Measurements from ENCODE around the gene OTOA. TPM values are rescaled to one million over a fixed set of nuclear protein-coding genes. Genes with fewer than 3 reads are reported as not detected.
A peak's percentile ranks its signal among the peaks of the same experiment; 100 is the strongest.
"Not testable (repeated sequence)": the region's sequence is repeated elsewhere in the genome, so short reads cannot be mapped to it uniquely, and the experiment has no call there.

Gene OTOA
- polyA plus RNA-seq, 1 donor from 2014 or later: not detected

DNA sequence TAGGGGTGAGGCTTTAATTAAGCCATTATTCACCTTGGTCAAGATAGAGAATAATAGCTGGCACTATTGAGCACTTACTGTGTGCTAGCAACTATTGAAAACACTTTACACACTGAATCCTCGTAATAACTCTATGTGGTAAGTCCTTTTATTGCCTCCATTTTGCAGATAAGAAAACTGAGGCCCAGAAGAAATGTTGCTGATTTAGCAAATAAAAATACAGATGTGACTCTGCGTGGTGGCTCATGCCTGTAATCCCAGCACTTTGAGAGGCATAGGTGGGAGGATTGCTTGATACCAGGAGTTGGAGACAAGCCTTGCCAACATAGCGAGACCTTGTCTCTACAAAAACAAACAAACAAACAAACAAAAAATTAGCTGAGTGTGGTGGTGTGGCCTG is 19.4 kb downstream of the OTOA start:
- no peak overlapping the region for H3K4me3 Mint-ChIP-seq
- H3K4me1 Mint-ChIP-seq: peaks cover 0 to 1% (median 1%) of the 10 kb centered on the region in 3 donors
- H3K36me3 Mint-ChIP-seq: peaks cover 1% of the 10 kb centered on the region
- peaks cover 0 to 6% (median 0%) of the 10 kb centered on the region in 3 donors for H3K9me3 Mint-ChIP-seq
- H3K27me3 Mint-ChIP-seq: peaks cover 17% of the 10 kb centered on the region
- H3K27ac Mint-ChIP-seq: no peak overlapping the region

- H3K4me3 Mint-ChIP-seq: no peak overlapping the region
- H3K9me3 Mint-ChIP-seq: peaks cover 0 to 9% (median 2%) of the 10 kb centered on the region in 3 donors
- peaks cover 3% of the 10 kb centered on the region for H3K36me3 Mint-ChIP-seq
- H3K27me3 Mint-ChIP-seq: peaks cover 20% of the 10 kb centered on the region
- peak overlapping the region in 1 of 3 donors; percentile 43 for H3K27ac Mint-ChIP-seq
- peaks cover 0 to 1% (median 1%) of the 10 kb centered on the region in 3 donors for H3K4me1 Mint-ChIP-seq
Observed at GRCh38 chr16:21684199-21684598, 20.4 kb downstream of the OTOA start.

DNA sequence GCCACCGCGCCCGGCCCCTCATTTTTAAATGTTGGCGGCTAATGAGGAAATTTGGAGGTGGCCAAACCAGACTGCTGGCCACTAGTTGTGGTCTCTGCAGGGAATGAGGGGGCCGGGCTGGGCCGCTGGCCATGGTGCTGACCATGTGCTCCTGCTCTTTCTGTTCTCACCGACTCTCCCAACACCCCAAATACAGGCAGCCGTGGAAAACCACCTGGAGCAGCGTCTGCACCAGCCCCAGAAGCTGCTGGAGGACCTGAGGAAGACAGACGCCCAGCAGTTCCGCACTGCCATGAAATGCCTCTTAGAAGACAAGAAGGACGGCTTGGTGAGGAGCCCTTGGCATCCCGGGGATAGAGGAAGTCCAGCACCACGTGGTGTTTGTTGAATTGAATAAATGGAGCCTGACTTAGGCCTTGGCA is 21.3 kb downstream of the OTOA start:
- peaks cover 21% of the 10 kb centered on the region for H3K27me3 Mint-ChIP-seq
- H3K9me3 Mint-ChIP-seq: peaks cover 0 to 9% (median 2%) of the 10 kb centered on the region in 3 donors
- peaks cover 3% of the 10 kb centered on the region for H3K36me3 Mint-ChIP-seq
- H3K4me3 Mint-ChIP-seq: no peak overlapping the region
- H3K4me1 Mint-ChIP-seq: peaks cover 0 to 1% (median 1%) of the 10 kb centered on the region in 3 donors
- H3K27ac Mint-ChIP-seq: no peak overlapping the region

DNA sequence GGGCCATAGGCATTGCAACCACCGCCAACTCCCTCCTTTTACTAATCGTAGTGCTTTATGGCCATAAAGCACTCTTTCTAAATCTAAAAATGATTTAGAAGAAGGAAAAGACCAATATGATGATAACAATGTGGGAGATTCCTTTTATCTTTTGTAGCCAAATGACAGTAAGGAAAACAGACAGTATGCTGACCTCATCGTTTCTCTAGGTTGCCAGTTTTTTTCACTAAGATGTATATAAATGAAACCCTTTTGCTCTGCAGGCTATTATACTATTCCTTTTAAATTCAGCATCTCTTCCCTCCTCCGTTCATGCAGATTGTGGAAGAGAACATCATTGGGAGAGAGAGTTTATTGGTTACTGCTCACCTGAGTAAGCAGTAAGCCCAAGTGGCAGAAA is 25.3 kb downstream of the OTOA start:
- peaks cover 14% of the 10 kb centered on the region for H3K27me3 Mint-ChIP-seq
- peaks cover 0 to 9% (median 2%) of the 10 kb centered on the region in 3 donors for H3K9me3 Mint-ChIP-seq
- peaks cover 0 to 1% (median 1%) of the 10 kb centered on the region in 3 donors for H3K4me1 Mint-ChIP-seq
- H3K27ac Mint-ChIP-seq: no peak overlapping the region
- H3K36me3 Mint-ChIP-seq: peaks cover 2% of the 10 kb centered on the region
- H3K4me3 Mint-ChIP-seq: no peak overlapping the region

- H3K36me3 Mint-ChIP-seq, H3K4me3 Mint-ChIP-seq, H3K4me1 Mint-ChIP-seq, H3K9me3 Mint-ChIP-seq, H3K27ac Mint-ChIP-seq: not testable (repeated sequence)
- peaks cover 14% of the 10 kb centered on the region for H3K27me3 Mint-ChIP-seq
Observed at GRCh38 chr16:21690967-21691366, 27.2 kb downstream of the OTOA start.

- Mint-ChIP-seq H3K4me1 (no peaks in the 10 kb centered on the region), H3K9me3 (no peaks in the 10 kb centered on the region), H3K4me3 (no peak overlapping the region), H3K27me3 (peaks cover 3% of the 10 kb centered on the region), H3K27ac (no peak overlapping the region), H3K36me3 (no peaks in the 10 kb centered on the region)
Observed at GRCh38 chr16:21694609-21695008, 30.8 kb downstream of the OTOA start.

DNA sequence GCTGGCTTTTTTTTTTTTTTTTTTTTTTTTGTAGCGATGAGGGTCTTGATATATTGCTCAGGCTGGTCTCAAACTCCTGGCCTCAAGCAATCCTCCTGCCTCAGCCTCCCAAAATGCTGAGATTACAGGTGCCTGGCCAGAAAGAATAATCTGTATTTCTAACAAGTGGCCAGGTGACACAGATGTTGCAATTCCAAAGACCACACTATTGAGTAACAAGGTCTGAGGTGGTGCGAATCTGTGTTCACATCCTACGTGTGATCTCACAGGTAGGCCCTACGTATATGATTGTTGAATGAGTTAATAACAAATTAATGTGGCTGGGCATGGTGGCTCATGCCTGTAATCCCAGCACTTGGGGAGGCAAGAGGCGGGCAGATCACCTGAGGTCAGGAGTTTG is 33.3 kb downstream of the OTOA start:
- Mint-ChIP-seq H3K4me1 (no peaks in the 10 kb centered on the region), H3K27ac (no peak overlapping the region), H3K27me3 (peaks cover 5% of the 10 kb centered on the region), H3K4me3 (no peak overlapping the region), H3K36me3 (no peaks in the 10 kb centered on the region), H3K9me3 (no peaks in the 10 kb centered on the region)

- H3K4me3 Mint-ChIP-seq: no peak overlapping the region
- H3K9me3 Mint-ChIP-seq: no peaks in the 10 kb centered on the region
- H3K27me3 Mint-ChIP-seq: peaks cover 9% of the 10 kb centered on the region
- H3K4me1 Mint-ChIP-seq: peaks cover 5 to 6% (median 5%) of the 10 kb centered on the region in 3 donors
- H3K36me3 Mint-ChIP-seq: no peaks in the 10 kb centered on the region
- no peak overlapping the region for H3K27ac Mint-ChIP-seq
Observed at GRCh38 chr16:21698169-21699032, 34.6 kb downstream of the OTOA start.

DNA sequence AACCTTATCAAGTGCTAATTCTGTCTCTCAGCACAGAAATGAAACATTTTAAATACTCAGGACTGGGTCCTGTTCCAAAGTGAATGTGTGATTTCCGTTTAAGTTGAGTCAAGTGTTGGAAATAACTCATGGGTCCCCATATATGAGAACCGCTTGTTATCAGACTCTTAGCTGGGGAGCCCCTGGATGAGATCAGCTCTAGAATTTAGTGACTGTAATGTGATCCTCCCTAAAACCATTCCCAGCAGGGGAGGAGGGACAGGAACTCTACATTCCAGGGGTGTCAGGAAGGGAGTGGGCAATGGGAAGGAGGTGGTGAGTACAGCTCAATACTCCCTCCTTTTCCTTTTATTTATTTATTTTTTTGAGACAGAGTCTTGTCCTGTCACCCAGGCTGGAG is 37.5 kb downstream of the OTOA start:
- peaks cover 12 to 14% (median 13%) of the 10 kb centered on the region in 3 donors for H3K4me1 Mint-ChIP-seq
- no peak overlapping the region for H3K4me3 Mint-ChIP-seq
- no peaks in the 10 kb centered on the region for H3K9me3 Mint-ChIP-seq
- peaks cover 20% of the 10 kb centered on the region for H3K27me3 Mint-ChIP-seq
- H3K36me3 Mint-ChIP-seq: peaks cover 2% of the 10 kb centered on the region
- no peak overlapping the region for H3K27ac Mint-ChIP-seq

GRCh38 chr16:21702276-21702675 is 38.5 kb downstream of the OTOA start:
- Mint-ChIP-seq H3K4me1 (peaks cover 13 to 14% (median 14%) of the 10 kb centered on the region in 3 donors), H3K4me3 (no peak overlapping the region), H3K27me3 (peaks cover 24% of the 10 kb centered on the region), H3K36me3 (peaks cover 2% of the 10 kb centered on the region), H3K27ac (no peak overlapping the region), H3K9me3 (no peaks in the 10 kb centered on the region)

DNA sequence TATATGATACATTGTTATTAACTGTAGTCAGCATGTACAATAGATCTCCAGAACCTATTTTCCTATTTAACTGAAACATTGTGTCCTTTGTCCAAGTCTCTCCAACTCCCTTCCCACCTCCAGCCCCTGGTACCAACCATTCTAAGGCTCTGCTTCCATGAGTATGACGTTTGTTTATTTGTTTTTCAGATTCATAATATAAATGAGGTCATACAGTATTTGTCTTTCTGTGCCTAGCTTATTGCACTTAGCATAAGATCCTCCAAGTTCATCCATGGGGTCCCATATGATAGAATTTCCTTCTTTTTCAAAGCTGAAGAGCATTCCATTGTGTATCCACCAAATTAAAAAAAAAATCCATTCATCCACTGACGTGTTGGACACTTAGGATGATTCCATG is 39.4 kb downstream of the OTOA start:
- H3K27ac Mint-ChIP-seq: no peak overlapping the region
- H3K27me3 Mint-ChIP-seq: peaks cover 24% of the 10 kb centered on the region
- peaks cover 2% of the 10 kb centered on the region for H3K36me3 Mint-ChIP-seq
- peaks cover 13 to 14% (median 14%) of the 10 kb centered on the region in 3 donors for H3K4me1 Mint-ChIP-seq
- H3K4me3 Mint-ChIP-seq: peak overlapping the region in 1 of 4 donors; percentile 56
- no peaks in the 10 kb centered on the region for H3K9me3 Mint-ChIP-seq

GRCh38 chr16:21703589-21704174 is 39.9 kb downstream of the OTOA start:
- Mint-ChIP-seq H3K27ac (peak overlapping the region in 2 of 3 donors; percentile 10 to 74), H3K9me3 (no peaks in the 10 kb centered on the region), H3K4me1 (peaks cover 16 to 17% (median 16%) of the 10 kb centered on the region in 3 donors), H3K4me3 (peak overlapping the region in 3 of 4 donors; percentile 1 to 73 (median 7)), H3K36me3 (peaks cover 2% of the 10 kb centered on the region), H3K27me3 (peaks cover 27% of the 10 kb centered on the region)

- H3K27me3 Mint-ChIP-seq: peaks cover 27% of the 10 kb centered on the region
- H3K4me1 Mint-ChIP-seq: peaks cover 16 to 18% (median 16%) of the 10 kb centered on the region in 3 donors
- peaks cover 2% of the 10 kb centered on the region for H3K36me3 Mint-ChIP-seq
- H3K27ac Mint-ChIP-seq: peak overlapping the region in 2 of 3 donors; percentile 56 to 74
- no peaks in the 10 kb centered on the region for H3K9me3 Mint-ChIP-seq
- H3K4me3 Mint-ChIP-seq: peak overlapping the region in 1 of 4 donors; percentile 73
Observed at GRCh38 chr16:21704266-21704665, 40.5 kb downstream of the OTOA start.

DNA sequence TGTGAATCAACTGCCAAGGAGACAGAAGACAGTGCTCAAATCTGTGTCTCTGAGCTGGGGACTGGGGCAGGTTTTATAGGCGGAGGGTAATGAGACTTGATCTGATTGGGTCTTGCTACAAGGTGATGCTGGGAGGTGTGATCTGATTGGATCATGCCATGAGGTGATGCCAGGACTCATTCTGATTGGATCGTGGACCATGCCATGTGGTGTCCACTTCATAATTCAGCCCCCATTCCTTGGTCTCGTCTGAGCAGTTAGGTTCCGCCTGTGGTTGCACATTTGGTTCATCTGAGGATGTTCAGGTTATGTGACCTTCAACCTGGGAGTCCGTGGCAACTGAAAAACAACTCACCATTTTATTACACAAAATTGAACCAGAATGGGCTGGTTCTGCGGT is 41.0 kb downstream of the OTOA start:
- Mint-ChIP-seq H3K27ac (peak overlapping the region in 1 of 3 donors; percentile 56), H3K27me3 (peaks cover 27% of the 10 kb centered on the region), H3K36me3 (peaks cover 2% of the 10 kb centered on the region), H3K9me3 (no peaks in the 10 kb centered on the region), H3K4me3 (no peak overlapping the region), H3K4me1 (peaks cover 16 to 18% (median 16%) of the 10 kb centered on the region in 3 donors)

- Mint-ChIP-seq H3K4me3 (no peak overlapping the region), H3K27me3 (peaks cover 17% of the 10 kb centered on the region), H3K4me1 (peaks cover 8 to 10% (median 9%) of the 10 kb centered on the region in 3 donors), H3K27ac (peak overlapping the region in 1 of 3 donors; percentile 4), H3K36me3 (peaks cover 2% of the 10 kb centered on the region), H3K9me3 (no peaks in the 10 kb centered on the region)
Observed at GRCh38 chr16:21708533-21709115, 44.9 kb downstream of the OTOA start.
